ENCODE measurements around the gene PAFAH1B2.

DNA sequence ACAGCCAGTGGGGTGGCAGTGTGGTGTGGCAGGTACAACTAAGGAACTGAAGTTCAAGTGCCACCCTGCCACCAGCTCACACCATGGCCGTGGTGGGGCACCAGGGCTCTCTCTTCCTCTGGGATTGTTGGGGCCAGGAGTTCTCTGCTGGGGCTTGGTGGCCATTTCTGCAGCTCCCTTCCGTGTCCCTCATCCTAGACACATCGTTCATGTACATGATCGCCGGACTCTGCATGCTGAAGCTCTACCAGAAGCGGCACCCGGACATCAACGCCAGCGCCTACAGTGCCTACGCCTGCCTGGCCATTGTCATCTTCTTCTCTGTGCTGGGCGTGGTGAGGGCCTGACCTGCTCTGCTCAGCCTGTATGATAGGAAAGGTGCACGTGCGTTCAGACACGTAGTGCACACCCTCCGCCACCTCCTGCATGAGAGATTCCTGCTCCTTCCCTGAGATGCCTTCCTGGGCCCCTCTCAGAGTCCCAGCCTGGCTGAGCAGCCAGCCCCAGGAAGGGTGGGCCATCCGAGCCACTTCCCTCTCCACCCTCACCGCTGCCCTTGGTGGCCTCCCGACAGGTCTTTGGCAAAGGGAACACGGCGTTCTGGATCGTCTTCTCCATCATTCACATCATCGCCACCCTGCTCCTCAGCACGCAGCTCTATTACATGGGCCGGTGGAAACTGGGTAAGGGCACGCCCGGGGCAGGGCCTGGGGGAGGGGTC lies 47.8 kb downstream of the PAFAH1B2 start:
- TF ChIP-seq, protein P1, sequence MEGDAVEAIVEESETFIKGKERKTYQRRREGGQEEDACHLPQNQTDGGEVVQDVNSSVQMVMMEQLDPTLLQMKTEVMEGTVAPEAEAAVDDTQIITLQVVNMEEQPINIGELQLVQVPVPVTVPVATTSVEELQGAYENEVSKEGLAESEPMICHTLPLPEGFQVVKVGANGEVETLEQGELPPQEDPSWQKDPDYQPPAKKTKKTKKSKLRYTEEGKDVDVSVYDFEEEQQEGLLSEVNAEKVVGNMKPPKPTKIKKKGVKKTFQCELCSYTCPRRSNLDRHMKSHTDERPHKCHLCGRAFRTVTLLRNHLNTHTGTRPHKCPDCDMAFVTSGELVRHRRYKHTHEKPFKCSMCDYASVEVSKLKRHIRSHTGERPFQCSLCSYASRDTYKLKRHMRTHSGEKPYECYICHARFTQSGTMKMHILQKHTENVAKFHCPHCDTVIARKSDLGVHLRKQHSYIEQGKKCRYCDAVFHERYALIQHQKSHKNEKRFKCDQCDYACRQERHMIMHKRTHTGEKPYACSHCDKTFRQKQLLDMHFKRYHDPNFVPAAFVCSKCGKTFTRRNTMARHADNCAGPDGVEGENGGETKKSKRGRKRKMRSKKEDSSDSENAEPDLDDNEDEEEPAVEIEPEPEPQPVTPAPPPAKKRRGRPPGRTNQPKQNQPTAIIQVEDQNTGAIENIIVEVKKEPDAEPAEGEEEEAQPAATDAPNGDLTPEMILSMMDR (IDR thresholded peaks at IDR 0.05) = no peak
- no peak for TF ChIP-seq POLR2AphosphoS5 (IDR thresholded peaks at IDR 0.05)
- TF ChIP-seq POLR2A (IDR thresholded peaks at IDR 0.05) = no peak
